Parathyroid adenoma (tissue), 2 donors: Measurements from ENCODE around the gene CAPN15.

ENCODE experiments used
- H2AFZ ChIP-seq: fragments of 300-600 bp; sonication (generic); one replicate; pipeline ENCODE4 v1.7.0; 2017; ENCODE audit warnings: antibody characterized with exemption, mild to moderate bottlenecking
- H3K27ac ChIP-seq: fragments of 300-600 bp; sonication (generic); one replicate; pipeline ENCODE4 v1.7.0; 2017
- H3K27me3 ChIP-seq: fragments of 300-600 bp; sonication (generic); one replicate; pipeline ENCODE4 v1.7.0; 2017; ENCODE audit warnings: low read length; ENCODE audit not compliant: control insufficient read depth, insufficient read depth
- H3K36me3 ChIP-seq: fragments of 300-600 bp; sonication (generic); one replicate; pipeline ENCODE4 v1.7.0; 2017; ENCODE audit warnings: low read length; ENCODE audit not compliant: control insufficient read depth, insufficient read depth
- H3K4me1 ChIP-seq: fragments of 300-600 bp; sonication (generic); one replicate; pipeline ENCODE4 v1.7.0; 2017; ENCODE audit warnings: control low read depth
- H3K4me2 ChIP-seq: fragments of 300-600 bp; sonication (generic); one replicate; pipeline ENCODE4 v1.7.0; 2017; ENCODE audit warnings: low read length
- H3K4me3 ChIP-seq: fragments of 300-600 bp; sonication (generic); one replicate; pipeline ENCODE4 v1.7.0; 2017; ENCODE audit warnings: low read depth, low read length
- H3K79me2 ChIP-seq: fragments of 300-600 bp; sonication (generic); one replicate; pipeline ENCODE4 v1.7.0; 2017; ENCODE audit warnings: control low read depth
- H3K9ac ChIP-seq: fragments of 300-600 bp; sonication (generic); one replicate; pipeline ENCODE4 v1.7.0; 2017; ENCODE audit warnings: mild to moderate bottlenecking
- H3K9me3 ChIP-seq: fragments of 300-600 bp; sonication (generic); one replicate; pipeline ENCODE4 v1.7.0; 2017; ENCODE audit warnings: low read length; ENCODE audit not compliant: control insufficient read depth
- TF ChIP-seq, protein P1 (sequence below): fragments of 300-600 bp; sonication (generic); IDR thresholded peaks from one replicate; pipeline ENCODE4 v1.7.0; 2017; ENCODE audit warnings: antibody characterized with exemption, mild to moderate bottlenecking
- donor health status: primary hyperparathyroidism.

CAPN15 gene

DNA sequence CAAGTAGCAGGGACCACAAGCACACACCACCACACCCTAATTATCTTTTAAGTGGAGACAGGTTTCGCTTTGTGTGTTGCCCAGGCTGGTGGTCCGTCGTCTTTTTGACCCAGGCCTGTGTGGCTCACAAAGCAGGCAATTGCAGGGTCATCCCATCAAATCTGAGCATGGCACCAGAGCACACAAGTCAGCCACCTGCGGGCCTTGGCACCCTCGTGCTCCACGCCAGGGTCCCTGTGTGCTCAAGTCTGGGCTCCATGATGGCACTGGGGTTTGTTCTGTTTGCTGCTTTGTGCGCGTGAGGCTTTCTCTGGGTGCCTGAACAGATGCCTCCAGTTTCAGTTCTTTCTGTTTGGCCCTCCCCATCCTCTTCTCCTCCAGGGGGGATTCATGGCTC lies 2.4 kb upstream of the CAPN15 start:
- Histone ChIP-seq H3K79me2 (peaks cover 21% of the 10 kb centered on the region), H3K9me3 (no peaks in the 10 kb centered on the region), H3K4me2 (no peak overlapping the region), H3K27me3 (no peaks in the 10 kb centered on the region), H3K4me3 (no peak overlapping the region), H3K27ac (no peak overlapping the region), H3K36me3 (no peaks in the 10 kb centered on the region), H3K9ac (no peak overlapping the region), H2AFZ (no peak overlapping the region), H3K4me1 (peaks cover 20% of the 10 kb centered on the region)
- TF ChIP-seq, protein P1, sequence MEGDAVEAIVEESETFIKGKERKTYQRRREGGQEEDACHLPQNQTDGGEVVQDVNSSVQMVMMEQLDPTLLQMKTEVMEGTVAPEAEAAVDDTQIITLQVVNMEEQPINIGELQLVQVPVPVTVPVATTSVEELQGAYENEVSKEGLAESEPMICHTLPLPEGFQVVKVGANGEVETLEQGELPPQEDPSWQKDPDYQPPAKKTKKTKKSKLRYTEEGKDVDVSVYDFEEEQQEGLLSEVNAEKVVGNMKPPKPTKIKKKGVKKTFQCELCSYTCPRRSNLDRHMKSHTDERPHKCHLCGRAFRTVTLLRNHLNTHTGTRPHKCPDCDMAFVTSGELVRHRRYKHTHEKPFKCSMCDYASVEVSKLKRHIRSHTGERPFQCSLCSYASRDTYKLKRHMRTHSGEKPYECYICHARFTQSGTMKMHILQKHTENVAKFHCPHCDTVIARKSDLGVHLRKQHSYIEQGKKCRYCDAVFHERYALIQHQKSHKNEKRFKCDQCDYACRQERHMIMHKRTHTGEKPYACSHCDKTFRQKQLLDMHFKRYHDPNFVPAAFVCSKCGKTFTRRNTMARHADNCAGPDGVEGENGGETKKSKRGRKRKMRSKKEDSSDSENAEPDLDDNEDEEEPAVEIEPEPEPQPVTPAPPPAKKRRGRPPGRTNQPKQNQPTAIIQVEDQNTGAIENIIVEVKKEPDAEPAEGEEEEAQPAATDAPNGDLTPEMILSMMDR, result no peak

DNA sequence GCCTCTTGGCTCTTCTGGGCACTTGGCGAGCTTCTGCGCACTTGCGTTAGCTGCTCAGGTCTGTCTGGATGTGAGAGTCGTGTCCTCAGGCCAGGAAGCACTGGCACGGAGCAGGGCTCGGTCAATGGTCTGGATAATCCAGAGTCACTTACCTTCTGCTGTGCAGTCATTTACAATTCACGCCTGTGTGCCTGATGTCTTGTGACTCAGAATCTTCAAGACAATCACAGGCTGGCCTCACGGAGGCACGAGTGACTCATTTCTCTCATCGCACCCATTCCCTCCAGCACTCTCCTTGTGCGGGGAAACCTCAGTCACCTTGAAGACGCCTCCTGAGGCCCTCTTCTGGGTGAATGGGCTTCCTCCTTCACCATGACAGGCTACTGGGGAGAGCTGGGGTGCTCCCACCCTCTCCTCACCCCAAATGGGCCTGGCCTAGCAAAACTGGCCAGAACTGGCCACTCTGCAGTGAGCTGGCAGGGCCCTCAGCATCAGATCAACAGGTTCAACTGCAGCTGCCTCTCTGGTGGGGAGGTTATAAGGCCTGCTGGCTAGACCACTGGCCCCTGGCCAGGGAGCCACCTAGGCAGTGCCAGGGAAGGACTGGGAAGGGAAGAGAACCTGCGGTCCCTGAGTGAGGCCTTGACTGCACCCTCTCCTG lies 1.9 kb upstream of the CAPN15 start:
- TF ChIP-seq, protein P1, result no peak
- Histone ChIP-seq H2AFZ (no peak overlapping the region), H3K4me1 (peaks cover 20% of the 10 kb centered on the region), H3K27ac (peak overlapping the region; percentile 98), H3K36me3 (no peaks in the 10 kb centered on the region), H3K9ac (no peak overlapping the region), H3K79me2 (peaks cover 26% of the 10 kb centered on the region), H3K27me3 (no peaks in the 10 kb centered on the region), H3K4me3 (no peak overlapping the region), H3K4me2 (peak overlapping the region; percentile 97), H3K9me3 (no peaks in the 10 kb centered on the region)

DNA sequence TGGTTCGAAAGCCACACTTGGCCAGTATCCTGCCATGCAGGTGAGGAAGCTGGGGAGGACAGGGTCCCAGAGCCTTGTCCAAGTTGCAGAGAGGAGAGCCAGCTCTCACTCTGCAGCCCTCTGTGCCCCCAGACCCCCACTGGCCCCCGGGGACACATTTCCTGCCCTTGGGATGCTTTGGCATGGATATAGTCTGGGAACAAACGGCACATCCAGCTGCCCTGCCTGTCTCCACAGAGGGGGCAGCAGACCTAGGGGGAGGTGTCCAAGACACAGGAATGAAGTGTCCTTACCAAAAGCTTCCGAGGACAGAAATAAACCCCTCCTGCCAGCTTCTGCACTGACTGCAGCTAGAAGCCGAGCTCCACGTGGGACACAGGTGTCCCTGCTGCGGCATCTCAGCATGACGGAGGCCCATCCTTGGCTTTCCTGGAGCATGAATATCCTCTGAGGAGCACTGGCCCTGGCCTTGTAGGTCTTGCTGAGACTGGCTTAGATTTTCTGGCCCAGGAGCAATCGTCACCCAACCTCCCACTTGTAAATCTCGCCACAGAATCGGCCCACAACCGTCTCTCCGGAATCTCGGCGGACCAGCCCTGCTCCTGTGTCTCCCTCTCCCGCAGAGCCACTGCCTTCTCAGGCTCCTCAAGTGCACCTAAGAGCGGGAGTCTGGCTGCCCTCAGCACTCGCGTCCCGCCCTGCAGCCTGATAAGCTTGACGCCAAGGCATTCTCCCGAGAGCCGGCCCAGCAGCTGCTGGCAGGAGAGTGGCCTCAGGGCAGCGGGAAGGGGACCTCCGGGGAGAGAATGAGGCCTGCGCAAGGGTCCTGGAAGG lies 1.1 kb upstream of the CAPN15 start:
- H3K4me3 ChIP-seq, result peak overlapping the region; percentile 90
- H3K4me1 ChIP-seq, result peaks cover 20% of the 10 kb centered on the region
- TF ChIP-seq, protein P1, result no peak
- H3K9me3 ChIP-seq, result no peaks in the 10 kb centered on the region
- peak overlapping the region; percentile 97 for H3K4me2 ChIP-seq
- H2AFZ ChIP-seq, result peak overlapping the region; percentile 87
- no peaks in the 10 kb centered on the region for H3K36me3 ChIP-seq
- peak overlapping the region; percentile 84 for H3K9ac ChIP-seq
- peaks cover 33% of the 10 kb centered on the region for H3K79me2 ChIP-seq
- peak overlapping the region; percentile 98 for H3K27ac ChIP-seq
- no peaks in the 10 kb centered on the region for H3K27me3 ChIP-seq

DNA sequence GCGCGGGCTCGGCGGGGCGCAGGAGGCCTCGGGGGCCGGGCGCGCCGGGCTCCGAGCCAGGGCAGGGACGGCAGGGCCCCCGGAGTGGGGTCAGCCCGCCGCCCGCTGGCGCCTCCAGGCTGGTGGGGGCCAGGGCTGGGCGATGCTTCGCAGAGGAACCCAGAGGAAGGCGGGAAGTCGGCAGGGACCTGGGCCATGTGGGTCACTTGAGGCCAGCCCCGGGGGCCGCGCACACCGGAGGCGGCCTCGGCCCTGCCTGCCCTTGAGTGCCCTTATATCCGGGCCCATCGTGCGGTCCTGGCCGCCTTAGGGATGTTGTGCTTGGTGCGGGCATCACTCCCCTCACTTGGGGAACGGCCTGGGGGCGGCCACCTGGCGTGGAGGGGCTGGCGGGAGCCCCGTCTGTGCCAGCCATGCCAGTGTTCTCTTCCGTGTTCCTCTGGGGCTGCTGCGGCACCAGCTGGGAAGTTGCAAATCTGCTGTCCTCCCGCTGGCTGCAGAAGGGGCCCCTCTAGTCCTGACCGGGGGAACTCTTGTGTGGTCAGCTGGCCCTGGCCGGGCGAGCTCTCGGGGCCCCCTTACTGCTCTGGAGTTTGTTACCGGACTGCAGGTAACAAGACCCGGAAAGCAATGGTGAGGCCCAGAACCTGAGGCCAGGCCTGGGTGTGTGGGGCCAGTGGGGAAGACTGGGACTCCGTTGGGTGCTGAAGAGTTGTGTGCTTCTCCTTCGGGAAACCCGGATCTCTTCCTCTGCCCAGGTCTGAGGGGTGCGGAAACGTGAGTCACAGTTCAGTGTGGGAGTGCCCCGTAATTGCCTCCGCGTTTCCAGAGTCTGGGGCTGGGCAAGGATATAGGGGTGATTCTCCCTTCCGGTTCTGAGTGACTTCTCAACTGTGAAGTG lies 849 bp downstream of the CAPN15 start:
- H3K27me3 ChIP-seq, result no peaks in the 10 kb centered on the region
- peak overlapping the region; percentile 95 for H3K4me2 ChIP-seq
- H3K4me3 ChIP-seq, result peak overlapping the region; percentile 85
- H3K9me3 ChIP-seq, result no peaks in the 10 kb centered on the region
- H3K9ac ChIP-seq, result no peak overlapping the region
- peak overlapping the region; percentile 7 for H3K27ac ChIP-seq
- H2AFZ ChIP-seq, result peak overlapping the region; percentile 1
- H3K36me3 ChIP-seq, result no peaks in the 10 kb centered on the region
- peaks cover 9% of the 10 kb centered on the region for H3K4me1 ChIP-seq
- H3K79me2 ChIP-seq, result peaks cover 44% of the 10 kb centered on the region
- TF ChIP-seq, protein P1, result no peak
